NB4 (cell line): ENCODE measurements around the gene KIRREL3.

ENCODE experiments used
- MYC ChIP-seq: IDR thresholded peaks from 2 replicates; pipeline ENCODE4 v1.6.1; 2011; ENCODE audit warnings: low read depth, low read length
- POLR2A ChIP-seq: IDR thresholded peaks from 2 replicates; pipeline ENCODE4 v1.6.1; 2011; ENCODE audit warnings: mild to moderate bottlenecking; ENCODE audit not compliant: insufficient read length; ENCODE audit errors: extremely low read depth
- TF ChIP-seq, protein P1 (sequence below): IDR thresholded peaks from one replicate; pipeline ENCODE4 v1.5.1; 2012; ENCODE audit warnings: low read depth, low read length
- TF ChIP-seq, protein P2 (sequence below): IDR thresholded peaks from 2 replicates; pipeline ENCODE4 v1.6.1; 2011; ENCODE audit warnings: low read depth, low read length

DNA sequence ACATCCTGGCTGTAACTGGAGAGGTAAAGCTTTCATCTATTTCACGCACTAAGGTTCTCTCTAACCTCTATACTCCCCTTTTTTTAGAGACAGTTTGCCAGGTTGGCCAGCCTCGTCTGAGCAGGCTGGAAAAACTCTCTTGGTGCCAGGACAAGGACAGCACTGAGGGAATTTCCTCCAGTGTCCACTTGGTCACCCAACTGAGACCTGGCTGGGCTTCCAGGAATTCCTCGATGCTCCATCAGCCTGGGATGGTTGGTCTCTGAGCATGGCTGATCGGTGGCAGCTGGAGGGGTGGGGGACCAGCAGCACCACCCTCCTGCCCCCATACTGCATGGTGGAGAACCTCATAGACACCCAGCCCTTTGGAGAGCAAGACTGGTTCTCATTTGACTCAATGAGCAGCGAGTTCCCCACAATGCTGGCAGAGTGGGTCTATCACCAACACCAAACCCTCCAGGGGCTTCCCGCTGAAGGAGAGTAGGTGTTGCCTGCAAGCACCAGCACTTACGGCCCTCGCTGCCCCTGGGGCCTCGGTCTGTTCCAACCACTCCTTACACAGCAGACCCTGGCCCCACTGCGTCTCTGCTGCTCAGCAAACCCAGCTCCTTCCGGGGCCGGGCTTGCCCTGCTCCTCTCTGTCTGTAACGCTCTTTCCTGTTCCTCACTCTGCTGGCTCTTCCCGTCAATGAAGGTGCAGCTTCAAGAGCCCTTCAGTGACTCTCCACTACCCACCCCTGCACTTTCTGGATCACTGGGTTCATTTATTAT lies 522.9 kb downstream of the KIRREL3 start:
- TF ChIP-seq POLR2A (no peak), MYC (no peak)
- TF ChIP-seq, protein P1, sequence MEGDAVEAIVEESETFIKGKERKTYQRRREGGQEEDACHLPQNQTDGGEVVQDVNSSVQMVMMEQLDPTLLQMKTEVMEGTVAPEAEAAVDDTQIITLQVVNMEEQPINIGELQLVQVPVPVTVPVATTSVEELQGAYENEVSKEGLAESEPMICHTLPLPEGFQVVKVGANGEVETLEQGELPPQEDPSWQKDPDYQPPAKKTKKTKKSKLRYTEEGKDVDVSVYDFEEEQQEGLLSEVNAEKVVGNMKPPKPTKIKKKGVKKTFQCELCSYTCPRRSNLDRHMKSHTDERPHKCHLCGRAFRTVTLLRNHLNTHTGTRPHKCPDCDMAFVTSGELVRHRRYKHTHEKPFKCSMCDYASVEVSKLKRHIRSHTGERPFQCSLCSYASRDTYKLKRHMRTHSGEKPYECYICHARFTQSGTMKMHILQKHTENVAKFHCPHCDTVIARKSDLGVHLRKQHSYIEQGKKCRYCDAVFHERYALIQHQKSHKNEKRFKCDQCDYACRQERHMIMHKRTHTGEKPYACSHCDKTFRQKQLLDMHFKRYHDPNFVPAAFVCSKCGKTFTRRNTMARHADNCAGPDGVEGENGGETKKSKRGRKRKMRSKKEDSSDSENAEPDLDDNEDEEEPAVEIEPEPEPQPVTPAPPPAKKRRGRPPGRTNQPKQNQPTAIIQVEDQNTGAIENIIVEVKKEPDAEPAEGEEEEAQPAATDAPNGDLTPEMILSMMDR = no peak
- TF ChIP-seq, protein P2, sequence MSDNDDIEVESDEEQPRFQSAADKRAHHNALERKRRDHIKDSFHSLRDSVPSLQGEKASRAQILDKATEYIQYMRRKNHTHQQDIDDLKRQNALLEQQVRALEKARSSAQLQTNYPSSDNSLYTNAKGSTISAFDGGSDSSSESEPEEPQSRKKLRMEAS = no peak
